Esophagus (tissue), 2 donors: ENCODE results near the gene ELMO1. TPM values are rescaled to one million over a fixed set of nuclear protein-coding genes. Genes with fewer than 3 reads are reported as not detected.

Source experiments
- H3K27ac ChIP-seq, 2 donors: one replicate each; pipeline ENCODE4 v1.5.1; 2013; ENCODE audit warnings: low read depth in 2 of 2, mild to moderate bottlenecking in 2 of 2, inconsistent platforms in 1 of 2, low read length in 1 of 2, moderate library complexity in 1 of 2
- H3K27me3 ChIP-seq, 2 donors: one replicate each; pipeline ENCODE4 v1.6.1; 2013; ENCODE audit warnings: low read length in 2 of 2, control low read depth in 1 of 2, mild to moderate bottlenecking in 1 of 2; ENCODE audit not compliant: insufficient read depth in 2 of 2, control insufficient read depth in 1 of 2
- H3K36me3 ChIP-seq, 2 donors: one replicate each; pipeline ENCODE4 v1.6.1; 2013; ENCODE audit warnings: low read length in 1 of 2; ENCODE audit not compliant: control insufficient read depth in 2 of 2, insufficient read depth in 2 of 2
- H3K4me1 ChIP-seq, 2 donors: one replicate each; pipeline ENCODE4 v1.6.1; 2013; ENCODE audit warnings: low read length in 1 of 2; ENCODE audit not compliant: control insufficient read depth in 2 of 2, insufficient read depth in 2 of 2
- H3K4me3 ChIP-seq, 2 donors: one replicate each; pipeline ENCODE4 v1.5.1; 2013; ENCODE audit warnings: low read length in 2 of 2, mild to moderate bottlenecking in 2 of 2, low read depth in 1 of 2, moderate library complexity in 1 of 2
- H3K9me3 ChIP-seq, 2 donors: one replicate each; pipeline ENCODE4 v1.6.1; 2013; ENCODE audit warnings: mild to moderate bottlenecking in 2 of 2, low read depth in 1 of 2, low read length in 1 of 2, moderate library complexity in 1 of 2; ENCODE audit not compliant: control insufficient read depth in 2 of 2, insufficient read depth in 1 of 2
- WGBS, 2 donors: extraction: QIAGEN DNeasy Blood & Tissue Kit; methylation state at CpG; one replicate each; pipeline ENCODE4 v1.1.7; 2013; 5-methylcytosine and 5-hydroxymethylcytosine counted together
- polyA plus RNA-seq, 2 donors: library from polyadenylated mRNA; stranded (reverse); fragments of 200-250 nt; gene quantifications; one replicate each; pipeline ENCODE4 v1.2.3, GENCODE V29; 2013
- donor health status: healthy with polysubstance abuse.
- donor health status: Bipolar disorder and iron deficiency.

The ELMO1 gene
- polyA plus RNA-seq, 2 donors: 1.5 to 2.9 TPM

- Histone ChIP-seq H3K27me3 (no peaks in the 10 kb centered on the region), H3K9me3 (no peaks in the 10 kb centered on the region), H3K4me3 (no peak overlapping the region), H3K4me1 (no peaks in the 10 kb centered on the region), H3K27ac (no peak overlapping the region), H3K36me3 (no peaks in the 10 kb centered on the region)
- 51 to 54% methylated on average over 3 of the region's 3 CpGs for WGBS, 2 donors
Observed at GRCh38 chr7:37218956-37219355, 229.7 kb downstream of the ELMO1 start.

GRCh38 chr7:37216923-37217322, 231.7 kb downstream of the ELMO1 start:
- 63 to 66% methylated on average over 2 of the region's 2 CpGs for WGBS, 2 donors
- no peaks in the 10 kb centered on the region for H3K4me1 ChIP-seq
- H3K27ac ChIP-seq: no peak overlapping the region
- no peaks in the 10 kb centered on the region for H3K9me3 ChIP-seq
- H3K27me3 ChIP-seq: no peaks in the 10 kb centered on the region
- no peaks in the 10 kb centered on the region for H3K36me3 ChIP-seq
- no peak overlapping the region for H3K4me3 ChIP-seq

- WGBS, 2 donors: 70 to 79% methylated on average over 10 of the region's 10 CpGs
- H3K27ac ChIP-seq: no peak overlapping the region
Observed at GRCh38 chr7:37216156-37216852, 232.4 kb downstream of the ELMO1 start.

GRCh38 chr7:37215290-37215923, 233.3 kb downstream of the ELMO1 start:
- H3K27me3 ChIP-seq: no peaks in the 10 kb centered on the region
- H3K4me3 ChIP-seq: no peak overlapping the region
- no peak overlapping the region for H3K27ac ChIP-seq
- no peaks in the 10 kb centered on the region for H3K4me1 ChIP-seq
- no peaks in the 10 kb centered on the region for H3K36me3 ChIP-seq
- H3K9me3 ChIP-seq: no peaks in the 10 kb centered on the region
- 68 to 69% methylated on average over 3 of the region's 3 CpGs for WGBS, 2 donors

More at GRCh38 chr7:37216156-37216852, 232.4 kb downstream of the ELMO1 start:
- H3K27me3 ChIP-seq: no peaks in the 10 kb centered on the region
- no peaks in the 10 kb centered on the region for H3K9me3 ChIP-seq
- no peaks in the 10 kb centered on the region for H3K4me1 ChIP-seq
- H3K36me3 ChIP-seq: no peaks in the 10 kb centered on the region
- no peak overlapping the region for H3K4me3 ChIP-seq

GRCh38 chr7:37212556-37212955, 236.1 kb downstream of the ELMO1 start:
- Histone ChIP-seq H3K4me3 (no peak overlapping the region), H3K4me1 (no peaks in the 10 kb centered on the region), H3K27me3 (no peaks in the 10 kb centered on the region), H3K9me3 (no peaks in the 10 kb centered on the region), H3K27ac (no peak overlapping the region), H3K36me3 (no peaks in the 10 kb centered on the region)
- WGBS, 2 donors: 70% methylated on average over 8 of the region's 8 CpGs

- Histone ChIP-seq H3K36me3 (no peaks in the 10 kb centered on the region), H3K27me3 (no peaks in the 10 kb centered on the region), H3K4me1 (no peaks in the 10 kb centered on the region), H3K27ac (no peak overlapping the region), H3K9me3 (no peaks in the 10 kb centered on the region), H3K4me3 (no peak overlapping the region)
Observed at GRCh38 chr7:37212051-37212450, 236.6 kb downstream of the ELMO1 start.

GRCh38 chr7:37211097-37211880, 237.4 kb downstream of the ELMO1 start:
- 62 to 64% methylated on average over 16 of the region's 16 CpGs for WGBS, 2 donors
- Histone ChIP-seq H3K4me3 (no peak overlapping the region), H3K4me1 (no peaks in the 10 kb centered on the region), H3K9me3 (no peaks in the 10 kb centered on the region), H3K36me3 (no peaks in the 10 kb centered on the region), H3K27ac (peak overlapping the region; percentile 34 to 36), H3K27me3 (no peaks in the 10 kb centered on the region)

GRCh38 chr7:37209195-37209594, 239.5 kb downstream of the ELMO1 start:
- Histone ChIP-seq H3K36me3 (no peaks in the 10 kb centered on the region), H3K9me3 (no peaks in the 10 kb centered on the region), H3K4me1 (no peaks in the 10 kb centered on the region), H3K27me3 (no peaks in the 10 kb centered on the region), H3K4me3 (no peak overlapping the region), H3K27ac (peak overlapping the region; percentile 38 to 40)
- 61 to 66% methylated on average over 3 of the region's 3 CpGs for WGBS, 2 donors

- WGBS, 2 donors: 4 to 7% methylated on average over 5 of the region's 5 CpGs
Observed at GRCh38 chr7:37208528-37208927, 240.1 kb downstream of the ELMO1 start.

More at GRCh38 chr7:37208528-37208927, 240.1 kb downstream of the ELMO1 start:
- no peak overlapping the region for H3K27ac ChIP-seq
- no peaks in the 10 kb centered on the region for H3K4me1 ChIP-seq
- H3K4me3 ChIP-seq: no peak overlapping the region
- no peaks in the 10 kb centered on the region for H3K9me3 ChIP-seq
- no peaks in the 10 kb centered on the region for H3K27me3 ChIP-seq
- H3K36me3 ChIP-seq: no peaks in the 10 kb centered on the region
